ENCODE results near the gene SRSF8. TPM values are rescaled to one million over a fixed set of nuclear protein-coding genes. Genes with fewer than 3 reads are reported as not detected.
A peak's percentile ranks its signal among the peaks of the same experiment; 100 is the strongest.

The SRSF8 gene
- total RNA-seq, 1 donor from 2014 or later, result 13.4 TPM

DNA sequence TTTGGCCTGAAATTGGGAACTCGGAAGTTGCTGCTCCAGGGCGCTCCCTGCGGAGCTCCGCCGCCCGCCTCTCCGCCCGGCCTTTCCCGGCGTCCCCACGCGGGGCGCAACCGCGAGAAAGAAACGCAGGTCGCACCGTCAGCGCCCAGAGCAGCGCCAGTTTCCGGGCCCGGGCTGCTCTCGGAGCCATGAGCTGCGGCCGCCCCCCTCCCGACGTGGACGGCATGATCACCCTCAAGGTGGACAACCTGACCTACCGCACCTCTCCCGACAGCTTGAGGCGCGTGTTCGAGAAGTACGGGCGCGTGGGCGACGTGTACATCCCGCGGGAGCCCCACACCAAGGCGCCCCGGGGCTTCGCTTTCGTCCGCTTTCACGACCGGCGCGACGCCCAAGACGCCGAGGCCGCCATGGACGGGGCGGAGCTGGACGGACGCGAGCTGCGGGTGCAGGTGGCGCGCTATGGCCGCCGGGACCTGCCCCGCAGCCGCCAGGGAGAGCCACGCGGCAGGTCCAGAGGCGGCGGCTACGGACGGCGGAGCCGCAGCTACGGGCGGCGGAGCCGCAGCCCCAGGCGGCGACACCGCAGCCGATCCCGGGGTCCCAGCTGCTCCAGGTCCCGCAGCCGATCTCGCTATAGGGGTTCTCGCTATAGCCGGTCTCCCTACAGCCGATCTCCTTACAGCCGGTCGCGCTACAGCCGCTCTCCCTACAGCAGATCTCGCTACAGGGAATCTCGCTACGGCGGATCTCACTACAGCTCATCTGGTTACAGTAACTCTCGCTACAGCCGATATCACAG is 521 bp downstream of the SRSF8 start:
- FAIRE-seq (no peak), DNase-seq (ENCODE audit: low read depth) (peak; percentile 49)
- TF ChIP-seq, protein P1, sequence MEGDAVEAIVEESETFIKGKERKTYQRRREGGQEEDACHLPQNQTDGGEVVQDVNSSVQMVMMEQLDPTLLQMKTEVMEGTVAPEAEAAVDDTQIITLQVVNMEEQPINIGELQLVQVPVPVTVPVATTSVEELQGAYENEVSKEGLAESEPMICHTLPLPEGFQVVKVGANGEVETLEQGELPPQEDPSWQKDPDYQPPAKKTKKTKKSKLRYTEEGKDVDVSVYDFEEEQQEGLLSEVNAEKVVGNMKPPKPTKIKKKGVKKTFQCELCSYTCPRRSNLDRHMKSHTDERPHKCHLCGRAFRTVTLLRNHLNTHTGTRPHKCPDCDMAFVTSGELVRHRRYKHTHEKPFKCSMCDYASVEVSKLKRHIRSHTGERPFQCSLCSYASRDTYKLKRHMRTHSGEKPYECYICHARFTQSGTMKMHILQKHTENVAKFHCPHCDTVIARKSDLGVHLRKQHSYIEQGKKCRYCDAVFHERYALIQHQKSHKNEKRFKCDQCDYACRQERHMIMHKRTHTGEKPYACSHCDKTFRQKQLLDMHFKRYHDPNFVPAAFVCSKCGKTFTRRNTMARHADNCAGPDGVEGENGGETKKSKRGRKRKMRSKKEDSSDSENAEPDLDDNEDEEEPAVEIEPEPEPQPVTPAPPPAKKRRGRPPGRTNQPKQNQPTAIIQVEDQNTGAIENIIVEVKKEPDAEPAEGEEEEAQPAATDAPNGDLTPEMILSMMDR (IDR thresholded peaks at IDR 0.05; ENCODE audit: insufficient read depth, low read length, severe bottlenecking), result peak; percentile 66
- H3K4me3 ChIP-seq (ENCODE audit: low read depth, low read length), result peak overlapping the region; percentile 59
- H3K36me3 ChIP-seq (ENCODE audit: control insufficient read depth, insufficient read depth, low read length), result no peaks in the 10 kb centered on the region
- H3K27me3 ChIP-seq (ENCODE audit: control insufficient read depth, insufficient read depth, low read length), result no peaks in the 10 kb centered on the region

DNA sequence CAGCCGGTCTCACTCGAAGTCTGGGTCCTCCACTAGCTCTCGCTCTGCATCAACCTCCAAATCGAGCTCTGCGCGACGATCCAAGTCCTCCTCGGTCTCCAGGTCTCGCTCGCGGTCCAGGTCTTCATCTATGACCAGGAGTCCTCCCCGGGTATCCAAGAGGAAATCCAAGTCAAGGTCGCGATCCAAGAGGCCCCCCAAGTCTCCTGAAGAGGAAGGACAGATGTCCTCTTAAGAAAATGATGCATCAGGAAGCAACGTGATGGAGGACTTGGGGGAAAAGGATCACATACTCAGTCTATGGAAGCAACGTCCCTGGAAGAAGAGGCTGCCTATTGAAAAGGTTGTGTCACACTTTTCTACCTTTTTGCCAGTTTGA is 1.1 kb downstream of the SRSF8 start:
- Histone ChIP-seq H3K4me3 (ENCODE audit: low read depth, low read length) (peak overlapping the region; percentile 59), H3K27me3 (ENCODE audit: control insufficient read depth, insufficient read depth, low read length) (no peaks in the 10 kb centered on the region), H3K36me3 (ENCODE audit: control insufficient read depth, insufficient read depth, low read length) (no peaks in the 10 kb centered on the region)
- DNase-seq (ENCODE audit: low read depth) (no peak), FAIRE-seq (no peak)
- TF ChIP-seq, protein P1 (IDR thresholded peaks at IDR 0.05; ENCODE audit: insufficient read depth, low read length, severe bottlenecking), result no peak

DNA sequence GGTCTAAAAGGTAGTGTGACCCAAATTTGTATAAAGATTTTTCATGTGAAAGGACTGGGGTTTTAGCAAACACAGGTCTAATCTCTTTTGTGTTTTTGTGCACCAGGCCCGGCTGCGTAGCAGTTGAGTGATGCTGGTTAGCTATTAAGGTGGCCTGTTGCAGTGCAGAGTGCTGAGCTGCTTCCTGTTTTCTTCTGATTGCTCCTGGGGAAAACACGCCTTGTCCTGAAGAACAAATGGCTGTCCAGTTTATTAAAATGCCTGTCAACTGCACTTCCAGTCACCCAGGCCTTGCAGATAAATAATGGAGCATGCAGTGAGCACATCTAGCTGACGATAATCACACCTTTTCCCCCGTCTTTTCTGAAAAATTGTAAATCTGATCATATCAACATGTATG is 1.8 kb downstream of the SRSF8 start:
- Histone ChIP-seq H3K4me3 (ENCODE audit: low read depth, low read length) (peak overlapping the region; percentile 59), H3K36me3 (ENCODE audit: control insufficient read depth, insufficient read depth, low read length) (no peaks in the 10 kb centered on the region), H3K27me3 (ENCODE audit: control insufficient read depth, insufficient read depth, low read length) (no peaks in the 10 kb centered on the region)
- peak; percentile 95 for DNase-seq (ENCODE audit: low read depth)
- TF ChIP-seq, protein P1 (IDR thresholded peaks at IDR 0.05; ENCODE audit: insufficient read depth, low read length, severe bottlenecking), result no peak
- no peak for FAIRE-seq

- no peaks in the 10 kb centered on the region for H3K36me3 ChIP-seq (ENCODE audit: control insufficient read depth, insufficient read depth, low read length)
- TF ChIP-seq, protein P1 (IDR thresholded peaks at IDR 0.05; ENCODE audit: insufficient read depth, low read length, severe bottlenecking), result no peak
- DNase-seq (ENCODE audit: low read depth) (no peak), FAIRE-seq (no peak)
- H3K4me3 ChIP-seq (ENCODE audit: low read depth, low read length), result no peak overlapping the region
- H3K27me3 ChIP-seq (ENCODE audit: control insufficient read depth, insufficient read depth, low read length), result no peaks in the 10 kb centered on the region
Observed at GRCh38 chr11:95070471-95070870, 3.8 kb downstream of the SRSF8 start.

DNA sequence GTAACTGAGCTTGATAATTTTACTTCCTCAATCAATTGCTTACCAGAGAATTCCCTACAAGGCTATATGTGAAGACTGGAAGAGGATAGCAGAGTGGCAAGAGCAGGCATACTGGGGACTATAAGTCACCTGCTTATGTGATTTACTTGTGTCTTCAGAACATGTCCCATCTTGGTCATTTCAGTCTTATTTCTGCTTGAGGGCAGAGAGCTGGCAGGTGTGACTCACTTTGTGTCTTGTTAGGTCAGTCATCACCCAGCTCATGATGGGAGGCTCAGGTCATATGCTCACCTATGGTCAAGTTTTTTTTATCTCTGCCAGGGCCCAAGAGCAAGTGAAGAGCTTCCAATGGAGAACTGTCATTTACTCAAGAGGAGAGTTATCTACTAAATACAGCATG is 6.2 kb downstream of the SRSF8 start:
- H3K27me3 ChIP-seq (ENCODE audit: control insufficient read depth, insufficient read depth, low read length), result no peaks in the 10 kb centered on the region

More for the DNA sequence above, 6.2 kb downstream of the SRSF8 start:
- H3K4me3 ChIP-seq (ENCODE audit: low read depth, low read length), result no peak overlapping the region
- no peaks in the 10 kb centered on the region for H3K36me3 ChIP-seq (ENCODE audit: control insufficient read depth, insufficient read depth, low read length)
- TF ChIP-seq, protein P1 (IDR thresholded peaks at IDR 0.05; ENCODE audit: insufficient read depth, low read length, severe bottlenecking), result no peak
- FAIRE-seq, result no peak
- DNase-seq (ENCODE audit: low read depth), result peak; percentile 82

Data from bronchial epithelial cell (primary cell).